Skeletal muscle tissue (tissue), 4 donors: ENCODE measurements around the gene MAP7. TPM values are rescaled to one million over a fixed set of nuclear protein-coding genes. Genes with fewer than 3 reads are reported as not detected.
"Not testable (repeated sequence)": the region's sequence is repeated elsewhere in the genome, so short reads cannot be mapped to it uniquely, and the experiment has no call there.

Experiments
- H3K27ac ChIP-seq: one replicate; pipeline ENCODE4 v1.7.0; 2013; ENCODE audit warnings: mild to moderate bottlenecking, low read depth, low read length, inconsistent platforms
- H3K27me3 ChIP-seq, 3 donors: one replicate each; pipeline ENCODE4 v1.7.0; 2013; ENCODE audit warnings: low read length in 3 of 3; ENCODE audit not compliant: control insufficient read depth in 3 of 3, insufficient read depth in 3 of 3
- H3K36me3 ChIP-seq, 3 donors: one replicate each; pipeline ENCODE4 v1.7.0; 2013; ENCODE audit warnings: low read length in 3 of 3; ENCODE audit not compliant: control insufficient read depth in 3 of 3, insufficient read depth in 3 of 3
- H3K4me1 ChIP-seq, 3 donors: one replicate each; pipeline ENCODE4 v1.7.0; 2013; ENCODE audit warnings: low read length in 3 of 3, mild to moderate bottlenecking in 3 of 3; ENCODE audit not compliant: control insufficient read depth in 3 of 3, insufficient read depth in 3 of 3
- H3K4me3 ChIP-seq, 3 donors: one replicate each; pipeline ENCODE4 v1.7.0; 2013; ENCODE audit warnings: low read length in 3 of 3
- H3K9ac ChIP-seq, 3 donors: one replicate each; pipeline ENCODE4 v1.7.0; 2013; ENCODE audit warnings: low read length in 3 of 3, mild to moderate bottlenecking in 3 of 3, moderate library complexity in 2 of 3, low read depth in 1 of 3
- H3K9me3 ChIP-seq, 3 donors: one replicate each; pipeline ENCODE4 v1.7.0; 2013; ENCODE audit warnings: low read length in 3 of 3; ENCODE audit not compliant: control insufficient read depth in 3 of 3
- total RNA-seq: library from RNA; depleted of rRNA; stranded (reverse); fragments of >200 nt; gene quantifications from one replicate; pipeline ENCODE4 v1.2.3, GENCODE V29; 2014
- donor health status: Osteomylitis.

MAP7 gene
- total RNA-seq, 1 donor from 2014 or later, result under 0.01 TPM

GRCh38 chr6:136487759-136488425 is 62.3 kb downstream of the MAP7 start:
- Histone ChIP-seq H3K4me3 (no peak overlapping the region), H3K9me3 (no peaks in the 10 kb centered on the region), H3K36me3 (no peaks in the 10 kb centered on the region), H3K27ac (no peak overlapping the region), H3K4me1 (no peaks in the 10 kb centered on the region), H3K27me3 (no peaks in the 10 kb centered on the region), H3K9ac (no peak overlapping the region)

GRCh38 chr6:136486357-136486756 is 63.9 kb downstream of the MAP7 start:
- Histone ChIP-seq H3K27me3 (no peaks in the 10 kb centered on the region), H3K9ac (no peak overlapping the region), H3K4me1 (no peaks in the 10 kb centered on the region), H3K9me3 (no peaks in the 10 kb centered on the region), H3K36me3 (no peaks in the 10 kb centered on the region), H3K4me3 (no peak overlapping the region), H3K27ac (no peak overlapping the region)

- H3K27ac ChIP-seq, result no peak overlapping the region
- no peak overlapping the region for H3K9ac ChIP-seq
- no peak overlapping the region for H3K4me3 ChIP-seq
- H3K36me3 ChIP-seq, result no peaks in the 10 kb centered on the region
- H3K27me3 ChIP-seq, result no peaks in the 10 kb centered on the region
- no peaks in the 10 kb centered on the region for H3K9me3 ChIP-seq
- no peaks in the 10 kb centered on the region for H3K4me1 ChIP-seq
Measured at GRCh38 chr6:136483906-136484305, 66.3 kb downstream of the MAP7 start.

GRCh38 chr6:136483005-136483404 is 67.2 kb downstream of the MAP7 start:
- H3K4me1 ChIP-seq, result not testable (repeated sequence)

GRCh38 chr6:136477548-136477947 is 72.7 kb downstream of the MAP7 start:
- no peaks in the 10 kb centered on the region for H3K36me3 ChIP-seq
- H3K4me1 ChIP-seq, result no peaks in the 10 kb centered on the region
- H3K27ac ChIP-seq, result no peak overlapping the region
- no peak overlapping the region for H3K4me3 ChIP-seq
- H3K27me3 ChIP-seq, result no peaks in the 10 kb centered on the region
- no peaks in the 10 kb centered on the region for H3K9me3 ChIP-seq
- H3K9ac ChIP-seq, result no peak overlapping the region

More at GRCh38 chr6:136483005-136483404, 67.2 kb downstream of the MAP7 start:
- H3K9me3 ChIP-seq, H3K27me3 ChIP-seq, H3K4me3 ChIP-seq, H3K27ac ChIP-seq, H3K36me3 ChIP-seq, H3K9ac ChIP-seq: not testable (repeated sequence)

GRCh38 chr6:136475686-136476085 is 74.5 kb downstream of the MAP7 start:
- Histone ChIP-seq H3K9me3 (no peaks in the 10 kb centered on the region), H3K27me3 (no peaks in the 10 kb centered on the region), H3K27ac (no peak overlapping the region), H3K36me3 (no peaks in the 10 kb centered on the region), H3K9ac (no peak overlapping the region), H3K4me3 (no peak overlapping the region), H3K4me1 (no peaks in the 10 kb centered on the region)

- no peaks in the 10 kb centered on the region for H3K27me3 ChIP-seq
- no peaks in the 10 kb centered on the region for H3K9me3 ChIP-seq
- no peak overlapping the region for H3K9ac ChIP-seq
- no peak overlapping the region for H3K4me3 ChIP-seq
- no peaks in the 10 kb centered on the region for H3K36me3 ChIP-seq
- no peak overlapping the region for H3K27ac ChIP-seq
- H3K4me1 ChIP-seq, result no peaks in the 10 kb centered on the region
Measured at GRCh38 chr6:136474241-136474640, 76.0 kb downstream of the MAP7 start.

- H3K4me1 ChIP-seq, result no peaks in the 10 kb centered on the region
Measured at GRCh38 chr6:136471922-136472321, 78.3 kb downstream of the MAP7 start.

GRCh38 chr6:136471372-136471771 is 78.8 kb downstream of the MAP7 start:
- no peaks in the 10 kb centered on the region for H3K36me3 ChIP-seq
- H3K9ac ChIP-seq, result no peak overlapping the region
- no peak overlapping the region for H3K4me3 ChIP-seq
- no peaks in the 10 kb centered on the region for H3K27me3 ChIP-seq
- H3K27ac ChIP-seq, result no peak overlapping the region
- H3K9me3 ChIP-seq, result no peaks in the 10 kb centered on the region
- no peaks in the 10 kb centered on the region for H3K4me1 ChIP-seq

More at GRCh38 chr6:136471922-136472321, 78.3 kb downstream of the MAP7 start:
- Histone ChIP-seq H3K9ac (no peak overlapping the region), H3K4me3 (no peak overlapping the region), H3K9me3 (no peaks in the 10 kb centered on the region), H3K27me3 (no peaks in the 10 kb centered on the region), H3K27ac (no peak overlapping the region), H3K36me3 (no peaks in the 10 kb centered on the region)

GRCh38 chr6:136470044-136470443 is 80.2 kb downstream of the MAP7 start:
- H3K36me3 ChIP-seq, result no peaks in the 10 kb centered on the region
- no peak overlapping the region for H3K4me3 ChIP-seq
- no peak overlapping the region for H3K27ac ChIP-seq
- H3K9me3 ChIP-seq, result no peaks in the 10 kb centered on the region
- no peaks in the 10 kb centered on the region for H3K27me3 ChIP-seq
- H3K4me1 ChIP-seq, result no peaks in the 10 kb centered on the region
- H3K9ac ChIP-seq, result no peak overlapping the region
